ENCODE measurements around the gene CSPG4.
"Not testable (repeated sequence)": the region's sequence is repeated elsewhere in the genome, so short reads cannot be mapped to it uniquely, and the experiment has no call there.

CSPG4 gene

DNA sequence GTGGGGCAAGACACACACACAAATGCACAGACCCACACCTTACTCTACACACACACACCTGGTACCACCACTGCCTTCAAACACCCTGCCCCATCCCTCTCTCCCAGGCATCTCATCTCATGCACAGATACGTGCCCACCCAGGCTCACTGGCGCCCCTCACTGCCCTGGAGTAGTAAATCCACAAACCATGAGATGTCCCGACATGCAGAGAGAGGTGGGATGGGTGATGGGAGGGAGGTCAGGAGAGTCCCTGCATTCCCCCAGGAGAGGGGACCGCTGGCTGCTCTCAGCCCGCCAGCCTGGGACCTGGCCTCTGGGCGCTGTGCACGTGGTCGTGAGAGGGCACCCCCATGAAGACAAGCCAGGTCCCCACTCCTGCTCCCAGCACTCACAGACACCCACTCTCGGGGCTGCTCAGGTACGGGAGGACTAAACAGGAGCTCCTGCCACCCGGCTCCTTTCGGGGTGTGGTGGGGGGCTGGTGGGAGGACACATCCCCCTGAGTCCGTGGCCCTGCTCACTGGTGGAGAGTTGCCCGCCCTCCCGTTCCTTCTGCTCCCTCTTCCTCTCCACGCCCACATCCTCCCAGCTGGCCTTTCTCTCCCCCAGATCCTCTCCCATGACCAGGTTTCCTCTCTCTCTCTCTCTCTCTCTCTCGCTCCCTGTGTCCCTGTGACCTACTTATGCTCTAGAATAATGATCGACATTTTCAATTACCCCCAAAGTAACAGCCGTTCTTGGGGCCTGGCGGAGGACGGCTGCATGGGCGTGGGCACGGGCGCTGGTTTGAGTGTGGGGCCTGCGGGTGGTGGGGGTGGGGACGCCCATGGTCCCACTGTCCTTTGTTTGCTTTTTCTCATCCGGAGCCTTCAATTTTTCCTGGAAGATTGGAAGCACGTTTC, 18.9 kb upstream of the CSPG4 start:
- no peaks in the 10 kb centered on the region; the same call in 1 of the 2 replicates for H3K4me1 ChIP-seq (ENCODE audit: low read length)
- no peak overlapping the region for H3K4me2 ChIP-seq (ENCODE audit: low read depth, low read length)
- H2AFZ ChIP-seq (ENCODE audit: low read length): no peak overlapping the region
- H3K4me3 ChIP-seq (ENCODE audit: low read length): no peak overlapping the region
- no peaks in the 10 kb centered on the region for H3K9me2 ChIP-seq (replicated peaks; ENCODE audit: insufficient read depth, low read length)
- H3K9me3 ChIP-seq (replicated peaks; ENCODE audit: insufficient read depth, low read length): no peaks in the 10 kb centered on the region
- TF ChIP-seq EZH2phosphoT487 (IDR thresholded peaks at IDR 0.05; ENCODE audit: low read length) (no peak), EZH2 (optimal IDR thresholded peaks at IDR 0.05; ENCODE audit: low read depth, low read length) (no peak)
- TF ChIP-seq, protein P1, sequence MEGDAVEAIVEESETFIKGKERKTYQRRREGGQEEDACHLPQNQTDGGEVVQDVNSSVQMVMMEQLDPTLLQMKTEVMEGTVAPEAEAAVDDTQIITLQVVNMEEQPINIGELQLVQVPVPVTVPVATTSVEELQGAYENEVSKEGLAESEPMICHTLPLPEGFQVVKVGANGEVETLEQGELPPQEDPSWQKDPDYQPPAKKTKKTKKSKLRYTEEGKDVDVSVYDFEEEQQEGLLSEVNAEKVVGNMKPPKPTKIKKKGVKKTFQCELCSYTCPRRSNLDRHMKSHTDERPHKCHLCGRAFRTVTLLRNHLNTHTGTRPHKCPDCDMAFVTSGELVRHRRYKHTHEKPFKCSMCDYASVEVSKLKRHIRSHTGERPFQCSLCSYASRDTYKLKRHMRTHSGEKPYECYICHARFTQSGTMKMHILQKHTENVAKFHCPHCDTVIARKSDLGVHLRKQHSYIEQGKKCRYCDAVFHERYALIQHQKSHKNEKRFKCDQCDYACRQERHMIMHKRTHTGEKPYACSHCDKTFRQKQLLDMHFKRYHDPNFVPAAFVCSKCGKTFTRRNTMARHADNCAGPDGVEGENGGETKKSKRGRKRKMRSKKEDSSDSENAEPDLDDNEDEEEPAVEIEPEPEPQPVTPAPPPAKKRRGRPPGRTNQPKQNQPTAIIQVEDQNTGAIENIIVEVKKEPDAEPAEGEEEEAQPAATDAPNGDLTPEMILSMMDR (IDR thresholded peaks at IDR 0.05; ENCODE audit: low read length): no peak
- no peak overlapping the region for H3K9ac ChIP-seq (ENCODE audit: low read length)
- DNase-seq: no peak
- H3F3A ChIP-seq (ENCODE audit: insufficient read depth, low read length): no peaks in the 10 kb centered on the region
- no peaks in the 10 kb centered on the region for H3K79me2 ChIP-seq (ENCODE audit: low read length)
- H4K20me1 ChIP-seq (ENCODE audit: insufficient read depth, low read length): no peaks in the 10 kb centered on the region
- H3K27ac ChIP-seq (ENCODE audit: low read length): no peak overlapping the region
- no peaks in the 10 kb centered on the region for H3K36me3 ChIP-seq (replicated peaks; ENCODE audit: insufficient read depth, low read length)
- no peaks in the 10 kb centered on the region for H3K27me3 ChIP-seq (replicated peaks; ENCODE audit: insufficient read depth, low read length)

DNA sequence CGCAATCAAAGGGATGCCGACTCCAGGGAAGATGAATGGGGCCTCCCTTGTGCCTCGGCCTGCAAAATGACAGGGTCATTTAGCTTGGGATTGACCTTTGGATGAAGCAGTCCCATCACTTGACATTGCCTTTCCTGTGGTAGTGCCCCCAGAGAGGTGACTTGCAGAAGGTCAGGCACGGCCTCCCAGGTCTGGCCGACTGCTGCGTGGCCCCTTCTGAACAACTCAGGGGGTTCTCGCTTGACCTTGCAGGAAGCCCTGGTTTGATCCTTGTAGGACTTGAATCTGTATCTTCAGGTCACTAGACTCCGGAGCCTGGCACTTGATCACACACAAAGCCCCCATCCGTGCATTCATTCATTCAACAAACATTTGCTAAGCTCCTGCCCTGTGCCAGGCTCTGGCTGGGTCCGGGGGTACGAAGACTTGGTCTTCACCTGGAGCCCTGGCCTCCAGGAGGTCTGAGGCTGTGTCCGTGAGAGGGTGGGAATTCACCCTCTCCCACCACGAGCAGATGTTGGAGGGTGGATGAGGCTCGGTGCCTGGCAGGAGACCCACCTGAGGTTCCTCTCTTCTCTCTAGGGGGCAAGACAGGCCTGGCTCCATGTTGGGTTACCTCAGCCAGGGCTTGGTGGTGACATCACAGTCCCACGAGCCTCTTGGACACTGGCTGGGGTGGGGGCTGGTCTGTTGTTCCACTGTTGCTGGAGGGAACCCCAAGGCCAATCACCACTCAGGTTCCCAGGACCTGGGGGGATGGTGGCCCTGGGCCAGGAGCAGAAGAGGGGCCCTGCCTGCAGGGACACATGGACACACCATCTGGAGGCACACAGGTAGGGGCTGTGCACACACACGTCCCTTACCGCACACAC, 18.0 kb upstream of the CSPG4 start:
- not testable (repeated sequence) for H3K9me3 ChIP-seq (replicated peaks; ENCODE audit: insufficient read depth, low read length); H2AFZ ChIP-seq (ENCODE audit: low read length); H3K4me2 ChIP-seq (ENCODE audit: low read depth, low read length); H3K27ac ChIP-seq (ENCODE audit: low read length); H3K27me3 ChIP-seq (replicated peaks; ENCODE audit: insufficient read depth, low read length); H3K4me3 ChIP-seq (ENCODE audit: low read length); H3K4me1 ChIP-seq (ENCODE audit: low read length); H3K9ac ChIP-seq (ENCODE audit: low read length); H4K20me1 ChIP-seq (ENCODE audit: insufficient read depth, low read length); H3K9me2 ChIP-seq (replicated peaks; ENCODE audit: insufficient read depth, low read length); H3F3A ChIP-seq (ENCODE audit: insufficient read depth, low read length); DNase-seq; H3K36me3 ChIP-seq (replicated peaks; ENCODE audit: insufficient read depth, low read length); H3K79me2 ChIP-seq (ENCODE audit: low read length)

DNA sequence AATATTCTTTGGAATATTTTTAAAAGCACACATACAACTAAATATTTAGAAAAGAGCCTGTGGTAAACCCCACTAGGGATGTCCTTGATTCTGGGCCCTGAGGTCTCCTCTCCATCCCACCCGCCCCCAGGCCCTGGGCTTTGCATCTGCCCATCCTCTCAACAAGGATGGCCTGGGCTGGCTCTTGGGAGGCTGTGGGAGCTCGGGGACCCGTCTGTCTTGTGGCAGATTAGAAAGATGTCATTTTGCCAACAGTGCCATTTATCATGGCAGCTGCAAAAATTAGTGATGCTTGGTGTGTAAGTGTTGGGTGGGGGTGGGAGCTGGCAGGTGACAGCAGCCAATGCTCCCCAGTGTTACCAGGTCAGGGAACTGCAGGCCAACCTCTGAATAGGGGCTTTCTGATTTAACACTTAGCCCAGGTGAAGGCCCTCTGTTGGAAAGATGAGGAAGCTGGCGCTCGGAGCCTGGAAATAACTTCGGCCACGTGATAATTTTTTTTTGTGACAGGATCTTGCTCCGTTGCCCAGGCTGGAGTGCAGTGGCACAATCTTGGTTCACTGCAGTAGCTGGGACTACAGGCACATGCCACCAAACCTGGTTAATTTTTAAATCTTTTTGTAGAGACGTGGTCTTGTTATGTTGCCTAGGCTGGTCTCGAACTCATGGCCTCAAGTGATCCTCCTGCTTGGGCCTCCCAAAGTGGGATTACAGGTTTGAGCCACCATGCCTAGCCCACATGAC, 16.9 kb upstream of the CSPG4 start:
- Histone ChIP-seq H3K36me3 (replicated peaks; ENCODE audit: insufficient read depth, low read length) (no peaks in the 10 kb centered on the region), H2AFZ (ENCODE audit: low read length) (no peak overlapping the region), H3K79me2 (ENCODE audit: low read length) (no peaks in the 10 kb centered on the region), H3K4me3 (ENCODE audit: low read length) (no peak overlapping the region), H3K9me2 (replicated peaks; ENCODE audit: insufficient read depth, low read length) (no peaks in the 10 kb centered on the region), H3K9ac (ENCODE audit: low read length) (no peak overlapping the region), H4K20me1 (ENCODE audit: insufficient read depth, low read length) (no peaks in the 10 kb centered on the region), H3K27ac (ENCODE audit: low read length) (no peak overlapping the region), H3K27me3 (replicated peaks; ENCODE audit: insufficient read depth, low read length) (no peaks in the 10 kb centered on the region), H3F3A (ENCODE audit: insufficient read depth, low read length) (no peaks in the 10 kb centered on the region), H3K4me2 (ENCODE audit: low read depth, low read length) (no peak overlapping the region), H3K9me3 (replicated peaks; ENCODE audit: insufficient read depth, low read length) (no peaks in the 10 kb centered on the region), H3K4me1 (ENCODE audit: low read length) (no peaks in the 10 kb centered on the region; the same call in 1 of the 2 replicates)
- TF ChIP-seq EZH2phosphoT487 (IDR thresholded peaks at IDR 0.05; ENCODE audit: low read length): no peak
- TF ChIP-seq EZH2 (optimal IDR thresholded peaks at IDR 0.05; ENCODE audit: low read depth, low read length): no peak
- TF ChIP-seq, protein P1 (IDR thresholded peaks at IDR 0.05; ENCODE audit: low read length): no peak
- DNase-seq: no peak

All from MM.1S (cell line).